Ishikawa (cell line): ENCODE data around the gene BCAT1.

Experiments used
- CEBPB ChIP-seq: IDR thresholded peaks from 2 replicates; pipeline ENCODE4 v1.6.1; 2012
- CREB1 ChIP-seq: IDR thresholded peaks from 2 replicates; pipeline ENCODE4 v1.6.1; 2012; ENCODE audit warnings: low read depth
- EGR1 ChIP-seq: IDR thresholded peaks from 2 replicates; pipeline ENCODE4 v1.6.1; 2012
- EP300 ChIP-seq: IDR thresholded peaks from 2 replicates; pipeline ENCODE4 v1.6.1; 2012; ENCODE audit warnings: borderline replicate concordance
- FOXM1 ChIP-seq: IDR thresholded peaks from 2 replicates; pipeline ENCODE4 v1.6.1; 2012; ENCODE audit warnings: low read depth, borderline replicate concordance
- NFIC ChIP-seq: IDR thresholded peaks from 2 replicates; pipeline ENCODE4 v1.6.1; 2012
- RAD21 ChIP-seq: IDR thresholded peaks from 2 replicates; pipeline ENCODE4 v1.6.1; 2012; ENCODE audit warnings: low read depth
- REST ChIP-seq: IDR thresholded peaks from 2 replicates; pipeline ENCODE4 v1.6.1; 2012; ENCODE audit warnings: low read depth, mild to moderate bottlenecking
- TAF1 ChIP-seq: IDR thresholded peaks from 2 replicates; pipeline ENCODE4 v1.6.1; 2012; ENCODE audit warnings: low read depth, mild to moderate bottlenecking
- TCF12 ChIP-seq: IDR thresholded peaks from 2 replicates; pipeline ENCODE4 v1.6.1; 2012; ENCODE audit warnings: low read depth
- TEAD4 ChIP-seq: IDR thresholded peaks from 2 replicates; pipeline ENCODE4 v1.6.1; 2012
- USF1 ChIP-seq: IDR thresholded peaks from 2 replicates; pipeline ENCODE4 v1.6.1; 2012
- YY1 ChIP-seq: IDR thresholded peaks from 2 replicates; pipeline ENCODE4 v1.6.1; 2012; ENCODE audit warnings: low read depth
- ZBTB7A ChIP-seq: IDR thresholded peaks from 2 replicates; pipeline ENCODE4 v1.6.1; 2012; ENCODE audit warnings: low read depth
- TF ChIP-seq, protein P1 (sequence below): IDR thresholded peaks from 2 replicates; pipeline ENCODE4 v1.6.1; 2012

The BCAT1 gene

GRCh38 chr12:24901576-24902461, 47.1 kb downstream of the BCAT1 start:
- TF ChIP-seq CREB1, result no peak
- TF ChIP-seq YY1, result no peak
- TF ChIP-seq EGR1, result no peak
- TF ChIP-seq EP300, result no peak
- TF ChIP-seq CEBPB, result no peak
- no peak for TF ChIP-seq NFIC
- TF ChIP-seq, protein P1, sequence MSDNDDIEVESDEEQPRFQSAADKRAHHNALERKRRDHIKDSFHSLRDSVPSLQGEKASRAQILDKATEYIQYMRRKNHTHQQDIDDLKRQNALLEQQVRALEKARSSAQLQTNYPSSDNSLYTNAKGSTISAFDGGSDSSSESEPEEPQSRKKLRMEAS, result no peak
- no peak for TF ChIP-seq FOXM1
- TF ChIP-seq USF1, result no peak
- no peak for TF ChIP-seq TCF12
- no peak for TF ChIP-seq TEAD4
- TF ChIP-seq ZBTB7A, result no peak
- TF ChIP-seq TAF1, result no peak
- TF ChIP-seq RAD21, result no peak
- TF ChIP-seq REST, result no peak

- TF ChIP-seq EGR1, result no peak
Observed at GRCh38 chr12:24900196-24900595, 48.7 kb downstream of the BCAT1 start.

GRCh38 chr12:24899503-24900075, 49.3 kb downstream of the BCAT1 start:
- TF ChIP-seq YY1, result no peak
- no peak for TF ChIP-seq CEBPB
- TF ChIP-seq NFIC, result no peak
- TF ChIP-seq TAF1, result no peak
- TF ChIP-seq ZBTB7A, result no peak
- TF ChIP-seq FOXM1, result no peak
- TF ChIP-seq EGR1, result no peak
- no peak for TF ChIP-seq CREB1
- no peak for TF ChIP-seq USF1
- no peak for TF ChIP-seq EP300
- TF ChIP-seq REST, result no peak
- no peak for TF ChIP-seq RAD21

DNA sequence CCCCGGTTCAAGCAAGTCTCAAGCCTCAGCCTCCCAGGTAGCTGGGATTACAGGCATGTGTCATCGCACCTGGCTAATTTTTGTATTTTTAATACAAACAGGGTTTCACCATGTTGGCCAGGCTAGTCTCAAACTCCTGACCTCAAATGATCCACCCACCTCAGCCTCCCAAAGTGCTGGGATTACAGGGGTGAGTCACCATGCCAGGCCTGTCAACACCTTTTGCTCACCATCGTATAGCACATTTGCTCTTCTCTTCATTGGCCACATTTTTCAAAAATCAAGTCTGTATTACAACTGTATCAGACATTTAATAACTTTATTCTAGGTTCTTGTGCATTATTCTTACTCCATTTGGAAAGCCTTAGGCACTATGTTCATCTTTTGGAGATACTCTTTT, 50.3 kb downstream of the BCAT1 start:
- TF ChIP-seq USF1 (no peak), ZBTB7A (no peak), RAD21 (no peak), CREB1 (no peak), NFIC (no peak), TEAD4 (no peak)

DNA sequence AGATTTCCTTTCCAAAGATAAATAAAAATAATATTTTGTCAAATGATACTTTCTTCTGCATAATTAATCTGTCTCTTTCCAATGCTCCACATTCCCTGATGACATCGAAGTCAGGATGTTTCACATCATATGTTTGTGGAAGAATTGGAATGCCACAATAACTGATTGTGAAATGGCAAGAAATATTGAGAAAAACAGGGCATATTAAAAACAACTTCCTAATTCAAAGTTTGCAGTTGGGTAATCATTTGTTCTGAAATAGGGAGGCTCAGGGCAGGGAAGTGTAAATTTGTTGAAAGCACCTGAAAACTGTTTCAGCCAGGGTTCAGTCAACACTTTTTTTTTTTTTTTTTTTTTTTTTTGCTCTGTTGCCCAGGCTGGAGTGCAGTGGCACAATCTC, 50.7 kb downstream of the BCAT1 start:
- TF ChIP-seq ZBTB7A, result no peak
- TF ChIP-seq, protein P1, result no peak
- no peak for TF ChIP-seq TCF12
- no peak for TF ChIP-seq EP300

GRCh38 chr12:24896171-24896570, 52.7 kb downstream of the BCAT1 start:
- no peak for TF ChIP-seq CEBPB
- TF ChIP-seq FOXM1, result no peak
- TF ChIP-seq EGR1, result no peak
- TF ChIP-seq TAF1, result no peak
- TF ChIP-seq, protein P1, result no peak
- TF ChIP-seq USF1, result no peak
- TF ChIP-seq REST, result no peak
- TF ChIP-seq NFIC, result no peak
- TF ChIP-seq EP300, result no peak
